ENCODE measurements around the gene RAB11B.
A peak's percentile ranks its signal among the peaks of the same experiment; 100 is the strongest.
"Not testable (repeated sequence)": the region's sequence is repeated elsewhere in the genome, so short reads cannot be mapped to it uniquely, and the experiment has no call there.

The RAB11B gene

GRCh38 chr19:8398311-8398771, 8.2 kb downstream of the RAB11B start:
- H3K27me3 ChIP-seq (ENCODE audit: insufficient read depth, low read length), result no peaks in the 10 kb centered on the region
- H3K4me3 ChIP-seq (ENCODE audit: low read length), result no peak overlapping the region
- no peak overlapping the region for H3K27ac ChIP-seq (ENCODE audit: low read length)
- no peaks in the 10 kb centered on the region; the same call in 1 of the 2 replicates for H3K4me1 ChIP-seq (ENCODE audit: insufficient read depth, low read length)
- peaks cover 15% of the 10 kb centered on the region for H3K36me3 ChIP-seq (ENCODE audit: insufficient read depth, low read depth, low read length)
- no peaks in the 10 kb centered on the region for H3K9me3 ChIP-seq (ENCODE audit: insufficient read depth, low read depth, low read length)
- H3K9ac ChIP-seq (ENCODE audit: low read depth, low read length), result no peak overlapping the region

- peaks cover 18% of the 10 kb centered on the region for H3K36me3 ChIP-seq (ENCODE audit: insufficient read depth, low read depth, low read length)
- no peaks in the 10 kb centered on the region for H3K9me3 ChIP-seq (ENCODE audit: insufficient read depth, low read depth, low read length)
- H3K9ac ChIP-seq (ENCODE audit: low read depth, low read length), result no peak overlapping the region
- H3K4me3 ChIP-seq (ENCODE audit: low read length), result no peak overlapping the region
- no peaks in the 10 kb centered on the region for H3K27me3 ChIP-seq (ENCODE audit: insufficient read depth, low read length)
- H3K27ac ChIP-seq (ENCODE audit: low read length), result no peak overlapping the region
- no peaks in the 10 kb centered on the region; the same call in 1 of the 2 replicates for H3K4me1 ChIP-seq (ENCODE audit: insufficient read depth, low read length)
Observed at GRCh38 chr19:8399681-8400188, 9.6 kb downstream of the RAB11B start.

GRCh38 chr19:8401981-8402411, 11.8 kb downstream of the RAB11B start:
- H3K27ac ChIP-seq (ENCODE audit: low read length), result no peak overlapping the region
- no peaks in the 10 kb centered on the region for H3K9me3 ChIP-seq (ENCODE audit: insufficient read depth, low read depth, low read length)
- H3K4me3 ChIP-seq (ENCODE audit: low read length), result no peak overlapping the region
- H3K27me3 ChIP-seq (ENCODE audit: insufficient read depth, low read length), result no peaks in the 10 kb centered on the region
- H3K4me1 ChIP-seq (ENCODE audit: insufficient read depth, low read length), result no peaks in the 10 kb centered on the region; the same call in 1 of the 2 replicates
- H3K9ac ChIP-seq (ENCODE audit: low read depth, low read length), result no peak overlapping the region
- H3K36me3 ChIP-seq (ENCODE audit: insufficient read depth, low read depth, low read length), result peaks cover 23% of the 10 kb centered on the region

- Histone ChIP-seq H3K36me3 (ENCODE audit: insufficient read depth, low read depth, low read length) (peaks cover 23% of the 10 kb centered on the region), H3K27me3 (ENCODE audit: insufficient read depth, low read length) (no peaks in the 10 kb centered on the region), H3K4me1 (ENCODE audit: insufficient read depth, low read length) (no peaks in the 10 kb centered on the region; the same call in 1 of the 2 replicates)
Observed at GRCh38 chr19:8403098-8403819, 13.1 kb downstream of the RAB11B start.

GRCh38 chr19:8403820-8404109, 13.6 kb downstream of the RAB11B start:
- H3K9me3 ChIP-seq (ENCODE audit: insufficient read depth, low read depth, low read length), result no peaks in the 10 kb centered on the region
- no peak overlapping the region for H3K27ac ChIP-seq (ENCODE audit: low read length)
- no peak overlapping the region for H3K9ac ChIP-seq (ENCODE audit: low read depth, low read length)
- H3K4me3 ChIP-seq (ENCODE audit: low read length), result no peak overlapping the region
- peaks cover 23% of the 10 kb centered on the region for H3K36me3 ChIP-seq (ENCODE audit: insufficient read depth, low read depth, low read length)
- H3K27me3 ChIP-seq (ENCODE audit: insufficient read depth, low read length), result no peaks in the 10 kb centered on the region
- H3K4me1 ChIP-seq (ENCODE audit: insufficient read depth, low read length), result no peaks in the 10 kb centered on the region

More at GRCh38 chr19:8403098-8403819, 13.1 kb downstream of the RAB11B start:
- Histone ChIP-seq H3K4me3 (ENCODE audit: low read length) (no peak overlapping the region), H3K9ac (ENCODE audit: low read depth, low read length) (no peak overlapping the region), H3K9me3 (ENCODE audit: insufficient read depth, low read depth, low read length) (no peaks in the 10 kb centered on the region), H3K27ac (ENCODE audit: low read length) (no peak overlapping the region)

GRCh38 chr19:8404391-8405151, 14.4 kb downstream of the RAB11B start:
- Histone ChIP-seq H3K4me3 (ENCODE audit: low read length) (no peak overlapping the region), H3K4me1 (ENCODE audit: insufficient read depth, low read length) (no peaks in the 10 kb centered on the region), H3K27ac (ENCODE audit: low read length) (no peak overlapping the region), H3K9me3 (ENCODE audit: insufficient read depth, low read depth, low read length) (no peaks in the 10 kb centered on the region), H3K36me3 (ENCODE audit: insufficient read depth, low read depth, low read length) (peaks cover 23% of the 10 kb centered on the region), H3K27me3 (ENCODE audit: insufficient read depth, low read length) (no peaks in the 10 kb centered on the region), H3K9ac (ENCODE audit: low read depth, low read length) (no peak overlapping the region)

DNA sequence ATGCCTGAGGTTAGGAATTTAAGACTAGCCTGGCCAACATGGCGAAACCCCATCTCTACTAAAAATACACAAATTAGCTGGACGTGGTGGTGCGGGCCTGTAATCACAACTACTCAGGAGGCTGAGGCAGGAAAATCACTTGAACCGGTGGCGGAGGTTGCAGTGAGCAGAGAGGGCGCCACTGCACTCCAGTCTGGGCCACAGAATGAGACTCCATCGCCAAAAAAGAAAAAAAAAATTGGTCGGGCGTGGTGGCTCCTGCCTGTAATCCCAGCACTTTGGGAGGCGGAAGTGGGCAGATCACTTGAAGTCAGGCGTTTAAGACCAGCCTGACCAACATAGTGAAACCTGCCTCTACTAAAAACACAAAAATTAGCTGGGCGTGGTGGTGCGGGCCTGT, 20.6 kb downstream of the RAB11B start:
- not testable (repeated sequence) for H3K9me3 ChIP-seq (ENCODE audit: insufficient read depth, low read depth, low read length); H3K4me1 ChIP-seq (ENCODE audit: insufficient read depth, low read length); H3K36me3 ChIP-seq (ENCODE audit: insufficient read depth, low read depth, low read length); H3K27me3 ChIP-seq (ENCODE audit: insufficient read depth, low read length); H3K9ac ChIP-seq (ENCODE audit: low read depth, low read length); H3K4me3 ChIP-seq (ENCODE audit: low read length); H3K27ac ChIP-seq (ENCODE audit: low read length)

- H3K4me1 ChIP-seq (ENCODE audit: insufficient read depth, low read length), result peaks cover 4% of the 10 kb centered on the region; the same call in 1 of the 2 replicates
- peak within 1 kb of the TSS; percentile 69; the same call in 1 of the 2 replicates for H3K9ac ChIP-seq (ENCODE audit: low read depth, low read length)
- H3K9me3 ChIP-seq (ENCODE audit: insufficient read depth, low read depth, low read length), result no peaks in the 10 kb centered on the region
- H3K27me3 ChIP-seq (ENCODE audit: insufficient read depth, low read length), result peaks cover 6% of the 10 kb centered on the region; the same call in 1 of the 2 replicates
- no peaks in the 10 kb centered on the region for H3K36me3 ChIP-seq (ENCODE audit: insufficient read depth, low read depth, low read length)
- H3K27ac ChIP-seq (ENCODE audit: low read length), result no peak within 1 kb of the TSS
- H3K4me3 ChIP-seq (ENCODE audit: low read length), result peak within 1 kb of the TSS; percentile 81
Observed at GRCh38 chr19:8412783-8413628, 22.8 kb downstream of the RAB11B start, which contains the start of gene MARCHF2. MARCHF2 (plus strand) TSS chr19:8413305; CDS start chr19:8421841, 8,536 bp downstream.

- H3K9ac ChIP-seq (ENCODE audit: low read depth, low read length), result peak overlapping the region; percentile 69; the same call in 1 of the 2 replicates
- H3K27ac ChIP-seq (ENCODE audit: low read length), result no peak overlapping the region
- peaks cover 4% of the 10 kb centered on the region; the same call in 1 of the 2 replicates for H3K4me1 ChIP-seq (ENCODE audit: insufficient read depth, low read length)
Observed at GRCh38 chr19:8413629-8413995, 23.5 kb downstream of the RAB11B start.

GRCh38 chr19:8416796-8417195, 26.6 kb downstream of the RAB11B start:
- Histone ChIP-seq H3K27ac (ENCODE audit: low read length) (no peak overlapping the region), H3K27me3 (ENCODE audit: insufficient read depth, low read length) (peaks cover 6% of the 10 kb centered on the region; the same call in 1 of the 2 replicates), H3K9ac (ENCODE audit: low read depth, low read length) (no peak overlapping the region), H3K4me3 (ENCODE audit: low read length) (no peak overlapping the region), H3K36me3 (ENCODE audit: insufficient read depth, low read depth, low read length) (no peaks in the 10 kb centered on the region), H3K9me3 (ENCODE audit: insufficient read depth, low read depth, low read length) (no peaks in the 10 kb centered on the region), H3K4me1 (ENCODE audit: insufficient read depth, low read length) (peaks cover 4% of the 10 kb centered on the region; the same call in 1 of the 2 replicates)

More at GRCh38 chr19:8413629-8413995, 23.5 kb downstream of the RAB11B start:
- peaks cover 6% of the 10 kb centered on the region; the same call in 1 of the 2 replicates for H3K27me3 ChIP-seq (ENCODE audit: insufficient read depth, low read length)
- H3K4me3 ChIP-seq (ENCODE audit: low read length), result peak overlapping the region; percentile 81
- no peaks in the 10 kb centered on the region for H3K36me3 ChIP-seq (ENCODE audit: insufficient read depth, low read depth, low read length)
- H3K9me3 ChIP-seq (ENCODE audit: insufficient read depth, low read depth, low read length), result no peaks in the 10 kb centered on the region
